ENCODE data around the gene CYB5R2. TPM values are rescaled to one million over a fixed set of nuclear protein-coding genes. Genes with fewer than 3 reads are reported as not detected.

CYB5R2 gene
- total RNA-seq, 3 donors from 2014 or later (not counting 1 experiment from before 2014, with no cell fraction given): 0.31 to 1.2 (median 0.55) TPM

DNA sequence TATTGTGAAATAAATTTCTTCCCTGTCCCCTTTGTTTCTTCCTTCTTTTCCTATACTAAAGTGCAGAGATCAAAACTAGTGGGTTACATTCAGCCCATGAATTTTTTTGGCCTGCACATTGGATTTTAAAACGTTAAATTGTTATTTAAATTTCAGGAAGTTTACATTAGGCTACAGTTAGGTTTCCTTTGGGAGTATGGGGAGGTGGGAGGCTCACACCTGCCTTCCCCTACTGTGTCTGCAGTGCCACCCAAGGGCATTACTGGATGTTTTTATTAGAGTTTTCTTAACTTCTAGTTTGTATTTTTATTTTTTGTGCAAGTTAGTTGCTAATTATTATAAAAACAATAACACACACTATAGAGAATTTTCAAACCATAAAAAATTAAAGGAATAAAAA is 51.7 kb downstream of the CYB5R2 start:
- Histone ChIP-seq H3K4me1 (ENCODE audit: control insufficient read depth, insufficient read depth, low read length) (no peaks in the 10 kb centered on the region), H3K27ac (ENCODE audit: low read length) (no peak overlapping the region), H3K27me3 (ENCODE audit: control insufficient read depth, insufficient read depth, low read length) (no peaks in the 10 kb centered on the region), H3K4me3 (ENCODE audit: low read length) (no peak overlapping the region), H3K9me3 (ENCODE audit: control insufficient read depth, insufficient read depth, low read length) (no peaks in the 10 kb centered on the region), H3K36me3 (ENCODE audit: control insufficient read depth, insufficient read depth, low read length) (no peaks in the 10 kb centered on the region)
- H3K27ac Mint-ChIP-seq: no peak overlapping the region
- TF ChIP-seq, protein P1, sequence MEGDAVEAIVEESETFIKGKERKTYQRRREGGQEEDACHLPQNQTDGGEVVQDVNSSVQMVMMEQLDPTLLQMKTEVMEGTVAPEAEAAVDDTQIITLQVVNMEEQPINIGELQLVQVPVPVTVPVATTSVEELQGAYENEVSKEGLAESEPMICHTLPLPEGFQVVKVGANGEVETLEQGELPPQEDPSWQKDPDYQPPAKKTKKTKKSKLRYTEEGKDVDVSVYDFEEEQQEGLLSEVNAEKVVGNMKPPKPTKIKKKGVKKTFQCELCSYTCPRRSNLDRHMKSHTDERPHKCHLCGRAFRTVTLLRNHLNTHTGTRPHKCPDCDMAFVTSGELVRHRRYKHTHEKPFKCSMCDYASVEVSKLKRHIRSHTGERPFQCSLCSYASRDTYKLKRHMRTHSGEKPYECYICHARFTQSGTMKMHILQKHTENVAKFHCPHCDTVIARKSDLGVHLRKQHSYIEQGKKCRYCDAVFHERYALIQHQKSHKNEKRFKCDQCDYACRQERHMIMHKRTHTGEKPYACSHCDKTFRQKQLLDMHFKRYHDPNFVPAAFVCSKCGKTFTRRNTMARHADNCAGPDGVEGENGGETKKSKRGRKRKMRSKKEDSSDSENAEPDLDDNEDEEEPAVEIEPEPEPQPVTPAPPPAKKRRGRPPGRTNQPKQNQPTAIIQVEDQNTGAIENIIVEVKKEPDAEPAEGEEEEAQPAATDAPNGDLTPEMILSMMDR (IDR thresholded peaks at IDR 0.05): no peak
- no peaks in the 10 kb centered on the region for H3K9me3 Mint-ChIP-seq
- ATAC-seq (no peak), DNase-seq (no peak)
- no peak overlapping the region for H3K4me3 Mint-ChIP-seq
- no peaks in the 10 kb centered on the region for H3K4me1 Mint-ChIP-seq
- no peaks in the 10 kb centered on the region for H3K27me3 Mint-ChIP-seq (ENCODE audit: low read depth in 2 of 2)
- WGBS (ENCODE audit: insufficient coverage): 0% methylated on average over 1 of the region's 1 CpG
- intact Hi-C loops (cut with micrococcal nuclease): no loop called here
- no peaks in the 10 kb centered on the region for H3K36me3 Mint-ChIP-seq

DNA sequence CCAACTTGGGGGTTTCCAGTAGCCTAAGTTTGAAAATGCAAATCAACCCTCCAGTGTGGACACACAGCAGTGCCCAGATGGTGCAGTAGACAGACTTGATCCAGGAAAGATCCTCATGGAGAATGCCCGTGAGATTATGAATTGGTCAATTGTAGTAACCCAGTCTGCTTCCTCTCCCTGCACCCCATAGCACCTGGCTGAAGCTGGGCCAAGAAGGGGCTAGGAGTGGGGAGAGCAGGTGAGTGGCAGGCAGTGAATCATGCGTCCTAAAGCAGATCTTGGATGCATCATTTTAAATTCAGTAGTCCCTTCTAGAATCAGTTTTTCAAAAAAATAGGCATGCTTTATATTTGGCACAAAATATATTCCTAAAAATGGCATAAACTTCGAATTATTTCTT is 52.2 kb downstream of the CYB5R2 start:
- Mint-ChIP-seq H3K36me3 (no peaks in the 10 kb centered on the region), H3K4me3 (no peak overlapping the region), H3K4me1 (no peaks in the 10 kb centered on the region), H3K27me3 (ENCODE audit: low read depth in 2 of 2) (no peaks in the 10 kb centered on the region), H3K27ac (no peak overlapping the region), H3K9me3 (no peaks in the 10 kb centered on the region)
- DNase-seq (no peak), ATAC-seq (no peak)
- 81% methylated on average over 3 of the region's 3 CpGs for WGBS (ENCODE audit: insufficient coverage)
- Histone ChIP-seq H3K36me3 (ENCODE audit: control insufficient read depth, insufficient read depth, low read length) (no peaks in the 10 kb centered on the region), H3K27ac (ENCODE audit: low read length) (no peak overlapping the region), H3K4me1 (ENCODE audit: control insufficient read depth, insufficient read depth, low read length) (no peaks in the 10 kb centered on the region), H3K9me3 (ENCODE audit: control insufficient read depth, insufficient read depth, low read length) (no peaks in the 10 kb centered on the region), H3K27me3 (ENCODE audit: control insufficient read depth, insufficient read depth, low read length) (no peaks in the 10 kb centered on the region), H3K4me3 (ENCODE audit: low read length) (no peak overlapping the region)
- intact Hi-C loops (cut with micrococcal nuclease): no loop called here
- TF ChIP-seq, protein P1 (IDR thresholded peaks at IDR 0.05): no peak

DNA sequence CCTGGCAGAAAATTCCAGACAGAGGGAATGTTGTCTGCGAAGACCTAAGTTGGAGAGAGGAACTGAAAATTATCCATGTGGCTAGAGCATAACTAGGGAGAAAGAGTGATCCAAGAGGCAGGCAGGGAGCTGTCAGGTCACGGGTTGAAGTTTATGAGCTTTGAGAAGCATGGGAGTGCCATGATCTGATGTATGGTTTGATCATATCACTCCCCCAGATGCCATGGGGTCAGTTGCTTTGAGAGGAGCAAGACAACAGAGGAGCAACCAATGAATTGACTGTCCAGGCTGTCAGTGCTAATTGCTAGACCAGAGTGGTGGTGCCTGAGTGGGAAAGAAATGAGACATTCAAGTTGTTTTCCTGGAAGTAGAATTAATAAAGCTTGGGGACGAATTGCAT is 54.0 kb downstream of the CYB5R2 start:
- Histone ChIP-seq H3K27ac (ENCODE audit: low read length) (no peak overlapping the region), H3K9me3 (ENCODE audit: control insufficient read depth, insufficient read depth, low read length) (no peaks in the 10 kb centered on the region), H3K4me3 (ENCODE audit: low read length) (no peak overlapping the region), H3K36me3 (ENCODE audit: control insufficient read depth, insufficient read depth, low read length) (no peaks in the 10 kb centered on the region), H3K4me1 (ENCODE audit: control insufficient read depth, insufficient read depth, low read length) (no peaks in the 10 kb centered on the region), H3K27me3 (ENCODE audit: control insufficient read depth, insufficient read depth, low read length) (no peaks in the 10 kb centered on the region)
- intact Hi-C loops (cut with micrococcal nuclease): no loop called here
- DNase-seq: no peak
- H3K36me3 Mint-ChIP-seq: no peaks in the 10 kb centered on the region
- no peak overlapping the region for H3K27ac Mint-ChIP-seq
- ATAC-seq: no peak
- TF ChIP-seq, protein P1 (IDR thresholded peaks at IDR 0.05): no peak
- H3K4me3 Mint-ChIP-seq: no peak overlapping the region
- no peaks in the 10 kb centered on the region for H3K9me3 Mint-ChIP-seq
- no peaks in the 10 kb centered on the region for H3K4me1 Mint-ChIP-seq
- 92% methylated on average over 3 of the region's 3 CpGs for WGBS (ENCODE audit: insufficient coverage)
- H3K27me3 Mint-ChIP-seq (ENCODE audit: low read depth in 2 of 2): no peaks in the 10 kb centered on the region

DNA sequence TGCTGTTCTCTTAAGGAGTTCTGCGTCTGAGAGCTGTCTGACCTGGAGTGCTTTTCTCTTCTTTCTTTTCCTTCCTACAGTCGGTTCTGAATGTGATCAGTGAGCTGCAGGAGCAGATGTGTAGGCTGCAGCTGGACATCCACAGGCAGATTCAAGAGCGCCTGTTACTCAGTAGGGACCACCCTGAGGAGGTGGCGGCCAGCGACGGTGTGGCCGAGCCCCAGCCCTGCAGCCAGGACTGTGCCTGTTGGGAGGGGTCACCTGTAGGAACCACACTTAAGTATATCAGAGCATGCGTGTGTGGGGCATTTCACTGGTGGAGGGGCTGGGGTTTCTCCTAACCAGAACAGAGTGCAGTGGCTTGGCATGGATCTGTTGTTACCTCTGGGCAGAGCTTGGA is 56.3 kb downstream of the CYB5R2 start:
- H3K36me3 Mint-ChIP-seq: no peaks in the 10 kb centered on the region
- intact Hi-C loops (cut with micrococcal nuclease): no loop called here
- DNase-seq: no peak

More for the DNA sequence above, 56.3 kb downstream of the CYB5R2 start:
- no peak overlapping the region for H3K27ac ChIP-seq (ENCODE audit: low read length)
- H3K4me3 Mint-ChIP-seq: no peak overlapping the region
- no peak overlapping the region for H3K27ac Mint-ChIP-seq
- no peaks in the 10 kb centered on the region for H3K27me3 ChIP-seq (ENCODE audit: control insufficient read depth, insufficient read depth, low read length)
- H3K27me3 Mint-ChIP-seq (ENCODE audit: low read depth in 2 of 2): no peaks in the 10 kb centered on the region
- H3K4me1 Mint-ChIP-seq: no peaks in the 10 kb centered on the region
- H3K9me3 Mint-ChIP-seq: no peaks in the 10 kb centered on the region
- H3K36me3 ChIP-seq (ENCODE audit: control insufficient read depth, insufficient read depth, low read length): no peaks in the 10 kb centered on the region
- no peaks in the 10 kb centered on the region for H3K9me3 ChIP-seq (ENCODE audit: control insufficient read depth, insufficient read depth, low read length)
- ATAC-seq: no peak
- no peak overlapping the region for H3K4me3 ChIP-seq (ENCODE audit: low read length)
- TF ChIP-seq, protein P1 (IDR thresholded peaks at IDR 0.05): no peak
- 95% methylated on average over 8 of the region's 8 CpGs for WGBS (ENCODE audit: insufficient coverage)
- H3K4me1 ChIP-seq (ENCODE audit: control insufficient read depth, insufficient read depth, low read length): no peaks in the 10 kb centered on the region

Measured in natural killer cell (primary cell).